Measurements from ENCODE around the gene NPBWR2. TPM values are rescaled to one million over a fixed set of nuclear protein-coding genes. Genes with fewer than 3 reads are reported as not detected.
"Not testable (repeated sequence)": the region's sequence is repeated elsewhere in the genome, so short reads cannot be mapped to it uniquely, and the experiment has no call there.

NPBWR2 gene
- total and polyA plus RNA-seq, 2 experiments from 2014 or later, result not detected

DNA sequence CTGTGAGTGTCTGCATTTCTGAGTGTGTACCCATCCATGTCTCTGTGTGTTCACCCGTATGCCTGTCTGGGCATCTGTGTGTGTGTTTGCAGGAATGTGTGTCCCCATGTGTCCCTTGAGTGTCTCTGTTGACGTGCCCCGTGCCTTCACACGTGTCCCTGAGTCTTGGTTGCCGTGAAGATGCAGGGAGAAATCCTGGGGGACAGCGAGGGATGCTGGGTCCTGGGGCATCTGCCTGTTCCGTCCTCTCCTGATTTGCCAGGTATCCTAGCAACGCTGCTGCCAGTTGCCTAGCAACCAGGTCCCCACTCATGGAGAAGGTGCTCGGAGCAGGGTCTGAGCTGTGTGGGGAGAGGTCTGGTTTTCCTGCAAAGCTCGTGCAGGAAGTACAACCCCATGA, 17.2 kb downstream of the NPBWR2 start (continued):
- TF ChIP-seq, protein P1, sequence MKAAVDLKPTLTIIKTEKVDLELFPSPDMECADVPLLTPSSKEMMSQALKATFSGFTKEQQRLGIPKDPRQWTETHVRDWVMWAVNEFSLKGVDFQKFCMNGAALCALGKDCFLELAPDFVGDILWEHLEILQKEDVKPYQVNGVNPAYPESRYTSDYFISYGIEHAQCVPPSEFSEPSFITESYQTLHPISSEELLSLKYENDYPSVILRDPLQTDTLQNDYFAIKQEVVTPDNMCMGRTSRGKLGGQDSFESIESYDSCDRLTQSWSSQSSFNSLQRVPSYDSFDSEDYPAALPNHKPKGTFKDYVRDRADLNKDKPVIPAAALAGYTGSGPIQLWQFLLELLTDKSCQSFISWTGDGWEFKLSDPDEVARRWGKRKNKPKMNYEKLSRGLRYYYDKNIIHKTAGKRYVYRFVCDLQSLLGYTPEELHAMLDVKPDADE (IDR thresholded peaks at IDR 0.05), result no peak
- TF ChIP-seq EZH2phosphoT487 (IDR thresholded peaks at IDR 0.05; ENCODE audit: unreplicated experiment) (no peak), ZNF331 (CRISPR knock-in tag; IDR thresholded peaks at IDR 0.05; ENCODE audit: low read depth) (no peak), STAT1 (IDR thresholded peaks at IDR 0.05; ENCODE audit: unreplicated experiment) (no peak), ZNF114 (CRISPR knock-in tag; IDR thresholded peaks at IDR 0.05) (no peak)
- TF ChIP-seq, protein P2, sequence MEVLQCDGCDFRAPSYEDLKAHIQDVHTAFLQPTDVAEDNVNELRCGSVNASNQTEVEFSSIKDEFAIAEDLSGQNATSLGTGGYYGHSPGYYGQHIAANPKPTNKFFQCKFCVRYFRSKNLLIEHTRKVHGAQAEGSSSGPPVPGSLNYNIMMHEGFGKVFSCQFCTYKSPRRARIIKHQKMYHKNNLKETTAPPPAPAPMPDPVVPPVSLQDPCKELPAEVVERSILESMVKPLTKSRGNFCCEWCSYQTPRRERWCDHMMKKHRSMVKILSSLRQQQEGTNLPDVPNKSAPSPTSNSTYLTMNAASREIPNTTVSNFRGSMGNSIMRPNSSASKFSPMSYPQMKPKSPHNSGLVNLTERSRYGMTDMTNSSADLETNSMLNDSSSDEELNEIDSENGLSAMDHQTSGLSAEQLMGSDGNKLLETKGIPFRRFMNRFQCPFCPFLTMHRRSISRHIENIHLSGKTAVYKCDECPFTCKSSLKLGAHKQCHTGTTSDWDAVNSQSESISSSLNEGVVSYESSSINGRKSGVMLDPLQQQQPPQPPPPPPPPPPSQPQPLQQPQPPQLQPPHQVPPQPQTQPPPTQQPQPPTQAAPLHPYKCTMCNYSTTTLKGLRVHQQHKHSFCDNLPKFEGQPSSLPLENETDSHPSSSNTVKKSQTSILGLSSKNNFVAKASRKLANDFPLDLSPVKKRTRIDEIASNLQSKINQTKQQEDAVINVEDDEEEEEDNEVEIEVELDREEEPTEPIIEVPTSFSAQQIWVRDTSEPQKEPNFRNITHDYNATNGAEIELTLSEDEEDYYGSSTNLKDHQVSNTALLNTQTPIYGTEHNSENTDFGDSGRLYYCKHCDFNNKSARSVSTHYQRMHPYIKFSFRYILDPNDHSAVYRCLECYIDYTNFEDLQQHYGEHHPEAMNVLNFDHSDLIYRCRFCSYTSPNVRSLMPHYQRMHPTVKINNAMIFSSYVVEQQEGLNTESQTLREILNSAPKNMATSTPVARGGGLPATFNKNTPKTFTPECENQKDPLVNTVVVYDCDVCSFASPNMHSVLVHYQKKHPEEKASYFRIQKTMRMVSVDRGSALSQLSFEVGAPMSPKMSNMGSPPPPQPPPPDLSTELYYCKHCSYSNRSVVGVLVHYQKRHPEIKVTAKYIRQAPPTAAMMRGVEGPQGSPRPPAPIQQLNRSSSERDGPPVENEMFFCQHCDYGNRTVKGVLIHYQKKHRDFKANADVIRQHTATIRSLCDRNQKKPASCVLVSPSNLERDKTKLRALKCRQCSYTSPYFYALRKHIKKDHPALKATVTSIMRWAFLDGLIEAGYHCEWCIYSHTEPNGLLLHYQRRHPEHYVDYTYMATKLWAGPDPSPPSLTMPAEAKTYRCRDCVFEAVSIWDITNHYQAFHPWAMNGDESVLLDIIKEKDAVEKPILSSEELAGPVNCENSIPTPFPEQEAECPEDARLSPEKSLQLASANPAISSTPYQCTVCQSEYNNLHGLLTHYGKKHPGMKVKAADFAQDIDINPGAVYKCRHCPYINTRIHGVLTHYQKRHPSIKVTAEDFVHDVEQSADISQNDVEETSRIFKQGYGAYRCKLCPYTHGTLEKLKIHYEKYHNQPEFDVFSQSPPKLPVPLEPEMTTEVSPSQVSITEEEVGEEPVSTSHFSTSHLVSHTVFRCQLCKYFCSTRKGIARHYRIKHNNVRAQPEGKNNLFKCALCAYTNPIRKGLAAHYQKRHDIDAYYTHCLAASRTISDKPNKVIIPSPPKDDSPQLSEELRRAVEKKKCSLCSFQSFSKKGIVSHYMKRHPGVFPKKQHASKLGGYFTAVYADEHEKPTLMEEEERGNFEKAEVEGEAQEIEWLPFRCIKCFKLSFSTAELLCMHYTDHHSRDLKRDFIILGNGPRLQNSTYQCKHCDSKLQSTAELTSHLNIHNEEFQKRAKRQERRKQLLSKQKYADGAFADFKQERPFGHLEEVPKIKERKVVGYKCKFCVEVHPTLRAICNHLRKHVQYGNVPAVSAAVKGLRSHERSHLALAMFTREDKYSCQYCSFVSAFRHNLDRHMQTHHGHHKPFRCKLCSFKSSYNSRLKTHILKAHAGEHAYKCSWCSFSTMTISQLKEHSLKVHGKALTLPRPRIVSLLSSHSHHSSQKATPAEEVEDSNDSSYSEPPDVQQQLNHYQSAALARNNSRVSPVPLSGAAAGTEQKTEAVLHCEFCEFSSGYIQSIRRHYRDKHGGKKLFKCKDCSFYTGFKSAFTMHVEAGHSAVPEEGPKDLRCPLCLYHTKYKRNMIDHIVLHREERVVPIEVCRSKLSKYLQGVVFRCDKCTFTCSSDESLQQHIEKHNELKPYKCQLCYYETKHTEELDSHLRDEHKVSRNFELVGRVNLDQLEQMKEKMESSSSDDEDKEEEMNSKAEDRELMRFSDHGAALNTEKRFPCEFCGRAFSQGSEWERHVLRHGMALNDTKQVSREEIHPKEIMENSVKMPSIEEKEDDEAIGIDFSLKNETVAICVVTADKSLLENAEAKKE (CRISPR knock-in tag; IDR thresholded peaks at IDR 0.05), result no peak

DNA sequence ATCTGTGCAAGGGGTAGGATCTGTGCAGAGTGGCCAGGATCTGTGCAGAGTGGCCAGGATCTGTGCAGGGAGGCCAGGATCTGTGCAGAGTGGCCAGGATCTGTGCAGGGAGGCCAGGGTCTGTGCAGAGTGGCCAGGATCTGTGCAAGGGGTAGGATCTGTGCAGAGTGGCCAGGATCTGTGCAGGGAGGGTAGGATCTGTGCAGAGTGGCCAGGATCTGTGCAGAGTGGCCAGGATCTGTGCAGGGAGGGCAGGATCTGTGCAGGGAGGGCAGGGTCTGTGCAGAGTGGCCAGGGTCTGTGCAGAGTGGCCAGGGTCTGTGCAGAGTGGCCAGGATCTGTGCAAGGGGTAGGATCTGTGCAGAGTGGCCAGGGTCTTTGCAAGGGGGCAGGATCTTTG, 18.8 kb downstream of the NPBWR2 start:
- not testable (repeated sequence) for DNase-seq (ENCODE audit: low spot score); H4K20me1 ChIP-seq (replicated peaks; ENCODE audit: insufficient read depth); H3K4me2 ChIP-seq; H2AFZ ChIP-seq; H3K9me3 Mint-ChIP-seq; H3K27ac ChIP-seq (ENCODE audit: low read depth); H3K79me2 ChIP-seq (replicated peaks; ENCODE audit: insufficient read depth); H3K4me3 Mint-ChIP-seq; H3K36me3 ChIP-seq (ENCODE audit: insufficient read depth); ATAC-seq; H3K9me2 ChIP-seq (ENCODE audit: insufficient read depth); H3K27ac Mint-ChIP-seq; H3K4me1 ChIP-seq (ENCODE audit: insufficient read depth); H3K36me3 Mint-ChIP-seq (ENCODE audit: low read depth); H3K4me3 ChIP-seq; H3F3A ChIP-seq (replicated peaks; ENCODE audit: low read depth)
- H3K27me3 Mint-ChIP-seq (ENCODE audit: insufficient read depth, low read depth, poor library complexity), result peaks cover 25% of the 10 kb centered on the region
- peaks cover 22% of the 10 kb centered on the region for H3K27me3 ChIP-seq (ENCODE audit: insufficient read depth)
- H3K4me1 Mint-ChIP-seq, result peaks cover 10% of the 10 kb centered on the region

DNA sequence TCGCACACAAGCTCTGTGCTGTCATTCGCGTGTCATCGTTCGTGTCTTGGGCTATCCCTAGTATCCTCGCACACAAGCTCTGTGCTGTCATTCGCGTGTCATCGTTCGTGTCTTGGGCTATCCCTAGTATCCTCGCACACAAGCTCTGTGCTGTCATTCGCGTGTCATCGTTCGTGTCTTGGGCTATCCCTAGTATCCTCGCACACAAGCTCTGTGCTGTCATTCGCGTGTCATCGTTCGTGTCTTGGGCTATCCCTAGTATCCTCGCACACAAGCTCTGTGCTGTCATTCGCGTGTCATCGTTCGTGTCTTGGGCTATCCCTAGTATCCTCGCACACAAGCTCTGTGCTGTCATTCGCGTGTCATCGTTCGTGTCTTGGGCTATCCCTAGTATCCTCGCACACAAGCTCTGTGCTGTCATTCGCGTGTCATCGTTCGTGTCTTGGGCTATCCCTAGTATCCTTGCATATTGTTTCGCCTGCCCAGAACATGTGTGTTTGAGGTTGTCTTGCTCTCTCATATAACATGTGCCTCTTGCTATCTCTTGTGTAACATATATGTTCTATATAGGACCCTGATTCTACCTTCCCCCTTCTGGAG, 20.0 kb downstream of the NPBWR2 start:
- H3K79me2 ChIP-seq (replicated peaks; ENCODE audit: insufficient read depth); H3K9me2 ChIP-seq (ENCODE audit: insufficient read depth); ATAC-seq; H3K4me3 Mint-ChIP-seq; H3F3A ChIP-seq (replicated peaks; ENCODE audit: low read depth); H3K4me3 ChIP-seq; H4K20me1 ChIP-seq (replicated peaks; ENCODE audit: insufficient read depth); H3K4me2 ChIP-seq; H3K9me3 Mint-ChIP-seq; H3K27ac Mint-ChIP-seq; H3K27ac ChIP-seq (ENCODE audit: low read depth); H3K36me3 Mint-ChIP-seq (ENCODE audit: low read depth); H3K36me3 ChIP-seq (ENCODE audit: insufficient read depth); DNase-seq (ENCODE audit: low spot score); H2AFZ ChIP-seq: not testable (repeated sequence)
- Mint-ChIP-seq H3K4me1 (peaks cover 15% of the 10 kb centered on the region), H3K27me3 (ENCODE audit: insufficient read depth, low read depth, poor library complexity) (peaks cover 35% of the 10 kb centered on the region)
- Histone ChIP-seq H3K27me3 (ENCODE audit: insufficient read depth) (peaks cover 32% of the 10 kb centered on the region), H3K4me1 (ENCODE audit: insufficient read depth) (peaks cover 15% of the 10 kb centered on the region; the same call in 1 of the 2 replicates)

Measured in GM23338 (cell line).